Measurements from ENCODE around the gene ZNF710. TPM values are rescaled to one million over a fixed set of nuclear protein-coding genes. Genes with fewer than 3 reads are reported as not detected.

ZNF710 gene
- total and polyA plus RNA-seq, 2 of the 8 experiments (the other 6 are each of a cell fraction or from before 2014, with no cell fraction given) = 10.5 to 24.0 TPM

DNA sequence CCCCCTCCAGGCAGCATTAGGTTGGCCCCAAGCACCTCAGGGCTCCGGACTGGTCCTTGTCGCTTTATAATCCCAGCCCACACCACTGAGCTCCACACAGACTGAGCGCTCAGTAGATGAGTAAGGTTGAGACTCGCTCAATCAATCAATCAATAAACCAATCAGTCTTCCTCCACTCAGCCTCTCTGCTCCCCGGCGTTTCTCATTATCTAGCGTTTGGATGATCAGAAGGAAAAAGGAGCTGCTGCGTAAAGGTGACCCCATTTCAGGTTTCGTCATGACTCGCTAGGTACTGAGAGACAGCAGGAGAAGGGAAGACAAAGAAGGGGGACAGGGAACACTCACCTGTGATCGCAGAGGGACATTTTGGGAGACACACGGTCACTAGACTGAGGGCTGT lies 41.2 kb downstream of the ZNF710 start (continued):
- TF ChIP-seq, protein P1, sequence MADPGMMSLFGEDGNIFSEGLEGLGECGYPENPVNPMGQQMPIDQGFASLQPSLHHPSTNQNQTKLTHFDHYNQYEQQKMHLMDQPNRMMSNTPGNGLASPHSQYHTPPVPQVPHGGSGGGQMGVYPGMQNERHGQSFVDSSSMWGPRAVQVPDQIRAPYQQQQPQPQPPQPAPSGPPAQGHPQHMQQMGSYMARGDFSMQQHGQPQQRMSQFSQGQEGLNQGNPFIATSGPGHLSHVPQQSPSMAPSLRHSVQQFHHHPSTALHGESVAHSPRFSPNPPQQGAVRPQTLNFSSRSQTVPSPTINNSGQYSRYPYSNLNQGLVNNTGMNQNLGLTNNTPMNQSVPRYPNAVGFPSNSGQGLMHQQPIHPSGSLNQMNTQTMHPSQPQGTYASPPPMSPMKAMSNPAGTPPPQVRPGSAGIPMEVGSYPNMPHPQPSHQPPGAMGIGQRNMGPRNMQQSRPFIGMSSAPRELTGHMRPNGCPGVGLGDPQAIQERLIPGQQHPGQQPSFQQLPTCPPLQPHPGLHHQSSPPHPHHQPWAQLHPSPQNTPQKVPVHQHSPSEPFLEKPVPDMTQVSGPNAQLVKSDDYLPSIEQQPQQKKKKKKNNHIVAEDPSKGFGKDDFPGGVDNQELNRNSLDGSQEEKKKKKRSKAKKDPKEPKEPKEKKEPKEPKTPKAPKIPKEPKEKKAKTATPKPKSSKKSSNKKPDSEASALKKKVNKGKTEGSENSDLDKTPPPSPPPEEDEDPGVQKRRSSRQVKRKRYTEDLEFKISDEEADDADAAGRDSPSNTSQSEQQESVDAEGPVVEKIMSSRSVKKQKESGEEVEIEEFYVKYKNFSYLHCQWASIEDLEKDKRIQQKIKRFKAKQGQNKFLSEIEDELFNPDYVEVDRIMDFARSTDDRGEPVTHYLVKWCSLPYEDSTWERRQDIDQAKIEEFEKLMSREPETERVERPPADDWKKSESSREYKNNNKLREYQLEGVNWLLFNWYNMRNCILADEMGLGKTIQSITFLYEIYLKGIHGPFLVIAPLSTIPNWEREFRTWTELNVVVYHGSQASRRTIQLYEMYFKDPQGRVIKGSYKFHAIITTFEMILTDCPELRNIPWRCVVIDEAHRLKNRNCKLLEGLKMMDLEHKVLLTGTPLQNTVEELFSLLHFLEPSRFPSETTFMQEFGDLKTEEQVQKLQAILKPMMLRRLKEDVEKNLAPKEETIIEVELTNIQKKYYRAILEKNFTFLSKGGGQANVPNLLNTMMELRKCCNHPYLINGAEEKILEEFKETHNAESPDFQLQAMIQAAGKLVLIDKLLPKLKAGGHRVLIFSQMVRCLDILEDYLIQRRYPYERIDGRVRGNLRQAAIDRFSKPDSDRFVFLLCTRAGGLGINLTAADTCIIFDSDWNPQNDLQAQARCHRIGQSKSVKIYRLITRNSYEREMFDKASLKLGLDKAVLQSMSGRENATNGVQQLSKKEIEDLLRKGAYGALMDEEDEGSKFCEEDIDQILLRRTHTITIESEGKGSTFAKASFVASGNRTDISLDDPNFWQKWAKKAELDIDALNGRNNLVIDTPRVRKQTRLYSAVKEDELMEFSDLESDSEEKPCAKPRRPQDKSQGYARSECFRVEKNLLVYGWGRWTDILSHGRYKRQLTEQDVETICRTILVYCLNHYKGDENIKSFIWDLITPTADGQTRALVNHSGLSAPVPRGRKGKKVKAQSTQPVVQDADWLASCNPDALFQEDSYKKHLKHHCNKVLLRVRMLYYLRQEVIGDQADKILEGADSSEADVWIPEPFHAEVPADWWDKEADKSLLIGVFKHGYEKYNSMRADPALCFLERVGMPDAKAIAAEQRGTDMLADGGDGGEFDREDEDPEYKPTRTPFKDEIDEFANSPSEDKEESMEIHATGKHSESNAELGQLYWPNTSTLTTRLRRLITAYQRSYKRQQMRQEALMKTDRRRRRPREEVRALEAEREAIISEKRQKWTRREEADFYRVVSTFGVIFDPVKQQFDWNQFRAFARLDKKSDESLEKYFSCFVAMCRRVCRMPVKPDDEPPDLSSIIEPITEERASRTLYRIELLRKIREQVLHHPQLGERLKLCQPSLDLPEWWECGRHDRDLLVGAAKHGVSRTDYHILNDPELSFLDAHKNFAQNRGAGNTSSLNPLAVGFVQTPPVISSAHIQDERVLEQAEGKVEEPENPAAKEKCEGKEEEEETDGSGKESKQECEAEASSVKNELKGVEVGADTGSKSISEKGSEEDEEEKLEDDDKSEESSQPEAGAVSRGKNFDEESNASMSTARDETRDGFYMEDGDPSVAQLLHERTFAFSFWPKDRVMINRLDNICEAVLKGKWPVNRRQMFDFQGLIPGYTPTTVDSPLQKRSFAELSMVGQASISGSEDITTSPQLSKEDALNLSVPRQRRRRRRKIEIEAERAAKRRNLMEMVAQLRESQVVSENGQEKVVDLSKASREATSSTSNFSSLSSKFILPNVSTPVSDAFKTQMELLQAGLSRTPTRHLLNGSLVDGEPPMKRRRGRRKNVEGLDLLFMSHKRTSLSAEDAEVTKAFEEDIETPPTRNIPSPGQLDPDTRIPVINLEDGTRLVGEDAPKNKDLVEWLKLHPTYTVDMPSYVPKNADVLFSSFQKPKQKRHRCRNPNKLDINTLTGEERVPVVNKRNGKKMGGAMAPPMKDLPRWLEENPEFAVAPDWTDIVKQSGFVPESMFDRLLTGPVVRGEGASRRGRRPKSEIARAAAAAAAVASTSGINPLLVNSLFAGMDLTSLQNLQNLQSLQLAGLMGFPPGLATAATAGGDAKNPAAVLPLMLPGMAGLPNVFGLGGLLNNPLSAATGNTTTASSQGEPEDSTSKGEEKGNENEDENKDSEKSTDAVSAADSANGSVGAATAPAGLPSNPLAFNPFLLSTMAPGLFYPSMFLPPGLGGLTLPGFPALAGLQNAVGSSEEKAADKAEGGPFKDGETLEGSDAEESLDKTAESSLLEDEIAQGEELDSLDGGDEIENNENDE (IDR thresholded peaks at IDR 0.05; ENCODE audit: insufficient replicate concordance, low read length) = no peak
- TF ChIP-seq SP1 (IDR thresholded peaks at IDR 0.05; ENCODE audit: low read depth, low read length) (no peak), YY1 (IDR thresholded peaks at IDR 0.05; ENCODE audit: low read depth, low read length) (no peak), POU5F1 (IDR thresholded peaks at IDR 0.05; ENCODE audit: low read depth, low read length) (no peak), CREB1 (IDR thresholded peaks at IDR 0.05) (no peak), KDM4A (IDR thresholded peaks at IDR 0.05; ENCODE audit: low read depth, low read length, severe bottlenecking) (no peak)
- TF ChIP-seq, protein P2, sequence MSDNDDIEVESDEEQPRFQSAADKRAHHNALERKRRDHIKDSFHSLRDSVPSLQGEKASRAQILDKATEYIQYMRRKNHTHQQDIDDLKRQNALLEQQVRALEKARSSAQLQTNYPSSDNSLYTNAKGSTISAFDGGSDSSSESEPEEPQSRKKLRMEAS (IDR thresholded peaks at IDR 0.05) = no peak

Measured in H1 (cell line).